ENCODE results near the gene CAPN14.

DNA sequence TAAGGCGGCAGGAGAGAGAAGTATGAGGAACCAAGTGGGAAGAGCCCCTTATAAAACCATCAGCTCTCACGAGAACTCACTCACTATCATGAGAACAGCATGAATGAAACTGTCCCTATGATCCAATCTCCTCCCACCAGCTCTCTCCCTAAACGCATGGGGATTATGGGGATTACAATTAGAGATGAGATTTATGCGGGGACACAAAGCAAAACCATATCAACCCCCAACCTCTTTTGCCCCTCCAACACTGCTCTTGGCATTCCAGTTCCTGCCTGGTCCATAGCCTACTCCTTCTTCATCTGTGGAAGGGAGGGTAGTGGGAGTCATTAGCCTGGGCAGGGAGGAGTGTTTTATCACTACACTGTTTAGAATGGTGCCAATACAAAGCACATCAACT is 15.3 kb upstream of the CAPN14 start:
- TF ChIP-seq, protein P1, sequence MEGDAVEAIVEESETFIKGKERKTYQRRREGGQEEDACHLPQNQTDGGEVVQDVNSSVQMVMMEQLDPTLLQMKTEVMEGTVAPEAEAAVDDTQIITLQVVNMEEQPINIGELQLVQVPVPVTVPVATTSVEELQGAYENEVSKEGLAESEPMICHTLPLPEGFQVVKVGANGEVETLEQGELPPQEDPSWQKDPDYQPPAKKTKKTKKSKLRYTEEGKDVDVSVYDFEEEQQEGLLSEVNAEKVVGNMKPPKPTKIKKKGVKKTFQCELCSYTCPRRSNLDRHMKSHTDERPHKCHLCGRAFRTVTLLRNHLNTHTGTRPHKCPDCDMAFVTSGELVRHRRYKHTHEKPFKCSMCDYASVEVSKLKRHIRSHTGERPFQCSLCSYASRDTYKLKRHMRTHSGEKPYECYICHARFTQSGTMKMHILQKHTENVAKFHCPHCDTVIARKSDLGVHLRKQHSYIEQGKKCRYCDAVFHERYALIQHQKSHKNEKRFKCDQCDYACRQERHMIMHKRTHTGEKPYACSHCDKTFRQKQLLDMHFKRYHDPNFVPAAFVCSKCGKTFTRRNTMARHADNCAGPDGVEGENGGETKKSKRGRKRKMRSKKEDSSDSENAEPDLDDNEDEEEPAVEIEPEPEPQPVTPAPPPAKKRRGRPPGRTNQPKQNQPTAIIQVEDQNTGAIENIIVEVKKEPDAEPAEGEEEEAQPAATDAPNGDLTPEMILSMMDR (IDR thresholded peaks at IDR 0.05): no peak
- no peak for TF ChIP-seq POLR2A (IDR thresholded peaks at IDR 0.05)

All from lower leg skin (tissue), 3 donors.